D721Med (cell line): ENCODE results near the gene ASXL2.

Source experiments
- DNase-seq: peaks from one replicate; pipeline ENCODE4 v3.0.0; 2011; ENCODE audit warnings: low spot score; ENCODE audit not compliant: insufficient read length
- FAIRE-seq: peaks from 2 replicates; lab custom pipeline; 2011; peaks lifted over from hg19 to GRCh38; lab: Jason Lieb, UNC
- CTCF ChIP-seq: IDR thresholded peaks from 2 replicates; pipeline ENCODE4 v1.5.1; 2012; ENCODE audit warnings: mild to moderate bottlenecking, control low read depth; ENCODE audit not compliant: insufficient read depth; ENCODE audit errors: missing control alignments

ASXL2 gene

GRCh38 chr2:25690058-25690457 is 188.2 kb downstream of the ASXL2 start:
- DNase-seq, result no peak
- no peak for FAIRE-seq
- TF ChIP-seq CTCF, result no peak

- FAIRE-seq (no peak), DNase-seq (no peak)
- TF ChIP-seq CTCF, result no peak
Observed at GRCh38 chr2:25688236-25688635, 190.1 kb downstream of the ASXL2 start.

DNA sequence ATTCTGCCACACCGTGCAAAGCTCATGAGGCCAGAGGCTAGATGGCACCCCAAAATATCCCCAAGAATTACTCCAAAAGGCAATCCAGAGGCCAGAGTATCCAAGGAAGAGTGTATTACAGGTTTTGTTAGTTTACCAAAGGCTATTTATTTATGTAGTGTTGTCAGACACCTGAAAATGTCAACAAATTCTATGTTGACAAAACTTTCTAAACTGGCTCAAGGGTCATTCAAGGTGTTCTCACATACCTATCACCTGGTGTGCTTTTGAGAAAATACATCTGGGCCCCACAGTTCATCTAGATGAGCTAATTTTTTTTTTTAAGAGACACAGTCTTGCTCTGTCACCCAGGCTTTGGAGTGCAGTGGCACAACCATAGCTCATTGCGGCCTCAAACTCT is 192.5 kb downstream of the ASXL2 start:
- no peak for FAIRE-seq
- DNase-seq, result no peak
- no peak for TF ChIP-seq CTCF

GRCh38 chr2:25684577-25685473 is 193.5 kb downstream of the ASXL2 start:
- no peak for FAIRE-seq
- DNase-seq, result no peak
- no peak for TF ChIP-seq CTCF
